Hindlimb muscle (tissue), 1 donor: ENCODE results near the gene DSCAM. TPM values are rescaled to one million over a fixed set of nuclear protein-coding genes. Genes with fewer than 3 reads are reported as not detected.
"Not testable (repeated sequence)": the region's sequence is repeated elsewhere in the genome, so short reads cannot be mapped to it uniquely, and the experiment has no call there.

Source experiments
- DNase-seq: peaks from one replicate; pipeline ENCODE4 v3.0.0-alpha.2; 2013
- polyA plus RNA-seq: library from polyadenylated mRNA; unstranded; fragments of 120-200 nt; gene quantifications from one replicate; pipeline ENCODE4 v1.2.1, GENCODE V29; 2013; ENCODE audit not compliant: insufficient read length

The DSCAM gene
- polyA plus RNA-seq, 1 donor: 2.0 TPM

GRCh38 chr21:40517646-40518045, 329.3 kb downstream of the DSCAM start:
- DNase-seq: no peak

- DNase-seq: peak; percentile 30
Measured at GRCh38 chr21:40516335-40516734, 330.6 kb downstream of the DSCAM start.

DNA sequence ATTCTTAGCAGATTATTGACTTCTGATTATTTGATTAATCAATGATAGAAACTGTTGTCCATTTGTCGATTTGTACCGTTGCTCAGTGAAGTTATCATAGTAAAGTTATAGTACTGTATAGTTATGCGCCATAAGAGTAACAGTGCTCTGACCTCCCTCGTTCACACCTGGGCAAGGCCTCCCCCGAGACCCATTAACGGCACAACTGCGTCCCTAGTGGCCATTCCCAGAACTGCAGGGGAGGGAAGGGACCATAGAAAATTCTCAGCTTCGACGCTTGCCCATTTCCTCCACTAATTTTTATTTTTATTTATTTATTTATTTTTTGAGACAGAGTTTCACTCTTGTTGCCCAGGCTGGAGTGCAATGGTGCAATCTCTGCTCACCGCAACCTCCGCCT, 334.4 kb downstream of the DSCAM start:
- DNase-seq: no peak

- DNase-seq: no peak
Measured at GRCh38 chr21:40507978-40508377, 339.0 kb downstream of the DSCAM start.

- DNase-seq: no peak
Measured at GRCh38 chr21:40505681-40506080, 341.3 kb downstream of the DSCAM start.

GRCh38 chr21:40505244-40505643, 341.7 kb downstream of the DSCAM start:
- no peak for DNase-seq

DNA sequence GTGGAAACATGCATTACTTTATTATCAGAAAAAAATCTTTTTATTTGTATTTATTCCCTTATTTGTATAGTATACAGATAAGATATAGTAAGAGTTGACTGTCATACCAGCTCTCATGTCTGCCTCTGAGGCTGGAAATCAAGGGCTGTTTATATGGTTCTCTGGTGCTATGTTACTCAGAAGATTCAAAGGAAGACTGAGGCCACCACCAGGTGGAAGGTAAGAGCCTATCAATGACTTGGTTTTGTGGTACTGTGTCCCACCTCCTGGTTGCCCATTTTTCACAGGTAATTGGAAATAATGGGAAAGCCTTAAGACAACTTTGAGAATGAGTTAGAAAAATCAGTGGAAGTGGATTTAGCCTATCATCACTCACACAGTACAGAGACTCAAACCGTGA, 342.1 kb downstream of the DSCAM start:
- DNase-seq: no peak

GRCh38 chr21:40496116-40496515, 350.8 kb downstream of the DSCAM start:
- no peak for DNase-seq

GRCh38 chr21:40490408-40490807, 356.6 kb downstream of the DSCAM start:
- DNase-seq: no peak

- DNase-seq: no peak
Measured at GRCh38 chr21:40489001-40489400, 358.0 kb downstream of the DSCAM start.

DNA sequence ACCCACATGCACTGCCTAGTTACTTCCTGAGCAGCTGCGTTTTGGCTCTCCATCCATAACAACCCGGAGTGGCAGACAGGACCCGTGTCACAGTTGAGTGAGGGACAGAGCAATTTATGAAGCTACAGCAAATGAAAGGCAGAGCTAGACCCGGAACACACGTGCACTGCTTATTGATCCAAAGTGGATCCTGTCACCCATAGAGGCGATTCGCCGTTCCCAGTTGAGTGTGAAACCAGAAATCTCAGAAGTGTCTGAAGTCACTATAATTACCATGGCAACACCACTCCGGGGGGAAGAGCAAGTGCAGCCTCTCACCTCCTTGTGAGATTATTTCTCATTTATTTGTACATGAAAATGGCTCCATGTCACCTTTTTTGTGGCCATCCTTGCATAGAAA, 365.2 kb downstream of the DSCAM start:
- DNase-seq: no peak

- DNase-seq: no peak
Measured at GRCh38 chr21:40474513-40474912, 372.4 kb downstream of the DSCAM start.

DNA sequence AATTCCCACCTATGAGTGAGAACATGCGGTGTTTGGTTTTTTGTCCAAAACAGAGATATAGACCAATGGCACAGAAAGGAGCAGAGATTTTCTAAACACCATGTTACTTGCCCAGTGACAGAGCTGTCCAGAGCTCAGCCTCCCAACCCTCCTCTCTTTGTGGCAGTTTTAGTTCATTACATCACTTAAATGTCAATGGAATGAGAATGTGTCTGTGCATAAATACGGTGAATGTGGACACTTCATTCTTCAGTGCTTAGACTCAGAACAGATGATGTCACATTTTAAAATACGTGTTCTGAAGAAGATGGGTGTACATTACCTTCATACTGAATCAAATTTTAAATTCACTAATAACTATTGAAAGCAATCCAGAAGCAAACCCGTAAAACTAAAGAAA, 374.9 kb downstream of the DSCAM start:
- DNase-seq: no peak

DNA sequence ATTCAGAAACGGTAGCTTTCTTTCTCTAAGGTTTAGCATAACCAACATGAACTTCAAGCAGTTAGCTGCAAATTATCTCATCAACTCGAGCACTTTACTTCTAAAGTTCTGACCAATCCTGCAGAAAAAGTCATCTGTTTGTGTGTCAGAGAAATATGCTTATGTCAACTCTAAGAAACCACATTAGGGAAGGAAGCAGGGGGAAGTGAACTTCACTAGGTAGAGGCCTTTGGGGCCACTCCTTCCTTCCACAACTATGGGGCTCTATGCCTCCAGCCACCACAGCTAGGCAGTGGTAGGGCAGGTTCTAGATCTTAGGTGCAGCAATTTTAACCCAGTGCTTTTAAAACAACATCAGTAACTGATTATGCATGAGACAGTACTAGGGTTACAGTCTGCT, 375.9 kb downstream of the DSCAM start:
- DNase-seq: no peak

DNA sequence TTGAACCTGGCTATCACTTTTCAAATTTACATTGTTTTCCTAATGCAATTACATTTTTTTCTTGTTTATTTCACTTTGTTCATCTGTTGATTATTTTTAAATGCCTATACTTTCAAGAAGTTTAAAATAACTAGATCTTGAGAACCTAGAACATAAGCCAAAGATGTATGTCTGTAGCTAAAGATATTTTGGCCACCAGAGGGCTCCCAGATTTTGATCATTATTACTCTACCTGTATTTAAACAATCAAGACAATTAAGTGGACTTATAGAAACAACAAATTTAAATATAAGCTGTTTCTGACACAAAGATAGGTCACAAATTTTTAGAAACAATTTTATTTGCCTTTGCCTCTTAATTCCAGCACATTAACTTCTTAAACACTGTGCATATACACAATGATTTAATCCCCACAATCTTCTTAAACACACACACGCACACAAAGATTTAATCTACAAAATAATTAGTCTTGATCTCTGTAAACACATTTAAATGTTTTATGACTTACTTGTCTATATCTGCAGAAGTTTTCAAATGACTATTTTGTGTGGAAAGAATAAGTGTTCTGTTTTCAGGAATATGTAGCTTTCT, 380.0 kb downstream of the DSCAM start:
- DNase-seq: peak; percentile 34

DNA sequence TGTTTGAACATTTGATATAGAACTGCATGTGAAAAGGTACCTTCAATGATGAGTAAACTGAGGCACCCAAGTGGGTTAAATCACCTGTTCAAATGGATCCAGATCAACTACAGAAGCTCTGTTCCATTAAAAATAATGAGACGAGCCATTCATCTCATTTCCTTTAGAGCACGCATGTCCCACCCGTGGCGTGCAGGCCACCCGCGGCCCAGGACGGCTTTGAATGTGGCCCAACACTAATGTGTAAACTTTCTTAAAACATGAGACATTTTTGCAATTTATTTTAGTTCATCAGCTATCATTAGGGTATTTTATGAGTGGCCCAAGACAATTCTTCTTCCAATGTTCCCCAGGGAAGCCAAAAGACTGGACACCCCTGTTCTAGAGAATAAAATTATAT, 381.6 kb downstream of the DSCAM start:
- no peak for DNase-seq

GRCh38 chr21:40463176-40463575, 383.8 kb downstream of the DSCAM start:
- DNase-seq: no peak

DNA sequence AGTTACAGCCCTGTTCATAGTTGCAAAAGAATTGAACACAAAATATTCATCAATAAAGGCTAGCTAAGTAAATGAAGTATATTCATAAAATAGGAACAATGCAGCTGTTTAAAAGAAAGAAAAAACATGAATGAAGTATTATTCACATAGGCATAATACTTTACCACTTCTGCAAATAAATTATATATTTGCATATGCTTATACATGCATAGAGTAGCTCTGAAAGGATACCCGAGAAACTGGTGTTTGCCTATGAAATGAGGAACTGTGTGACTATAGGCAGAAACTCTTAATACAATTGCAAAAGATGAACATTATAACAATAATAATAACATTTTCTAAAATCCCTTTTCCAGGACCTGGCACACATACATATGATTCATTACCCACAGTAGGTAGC, 385.9 kb downstream of the DSCAM start:
- no peak for DNase-seq

DNA sequence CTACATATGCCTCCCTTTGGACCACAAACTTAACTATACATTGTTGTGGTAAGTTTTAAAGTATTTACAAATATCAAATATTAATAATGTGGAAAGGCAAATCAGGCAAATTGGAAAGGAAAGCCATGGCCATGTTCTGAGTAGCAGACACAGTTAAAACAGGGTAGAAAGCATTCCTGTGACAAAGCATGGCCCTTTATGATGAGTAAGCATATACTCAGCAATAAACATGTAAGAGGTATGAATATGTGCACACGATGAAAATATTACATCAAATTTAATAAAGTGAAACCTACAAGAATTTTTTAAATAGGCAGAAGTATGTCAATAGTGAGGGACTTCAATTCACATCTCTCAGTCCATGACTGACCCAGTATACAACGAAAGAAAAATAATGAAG, 389.2 kb downstream of the DSCAM start:
- DNase-seq: no peak

DNA sequence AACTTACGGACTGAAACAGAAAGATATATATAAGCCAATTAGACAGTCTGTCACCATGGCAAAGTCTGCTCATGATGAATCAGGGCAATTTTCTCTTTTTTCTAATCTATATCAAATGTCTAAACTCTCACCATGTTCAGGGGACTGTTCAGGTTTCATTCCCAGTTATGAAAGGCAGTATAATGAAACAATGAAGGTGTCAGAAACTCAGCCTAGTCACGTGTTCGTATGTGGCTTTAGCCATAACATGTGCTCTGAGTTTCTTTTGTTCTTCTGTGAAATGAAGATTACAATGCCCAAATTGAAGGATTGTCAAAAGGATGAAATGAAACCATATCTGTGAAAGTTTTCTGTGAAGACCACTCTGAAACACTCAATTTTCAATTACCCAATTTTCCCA, 392.9 kb downstream of the DSCAM start:
- no peak for DNase-seq

GRCh38 chr21:40453183-40453582, 393.8 kb downstream of the DSCAM start:
- no peak for DNase-seq

DNA sequence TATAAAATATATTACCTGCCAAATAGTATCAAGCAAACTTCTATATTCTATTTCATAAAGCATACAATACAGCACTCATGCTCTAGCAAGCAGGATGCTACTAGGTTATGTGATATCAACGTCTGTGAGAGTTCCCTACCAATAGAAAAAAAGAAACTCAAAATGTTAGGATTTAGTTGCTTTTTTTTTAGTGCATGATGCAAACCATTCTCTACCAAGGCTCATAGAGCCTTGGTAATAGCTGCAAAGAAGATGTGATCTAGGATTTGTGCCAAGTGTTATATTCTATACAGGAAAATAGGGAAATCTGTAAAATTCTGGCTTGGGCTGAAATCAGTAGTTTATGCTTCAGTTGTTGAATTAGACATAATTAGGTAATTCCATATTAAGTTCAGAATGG, 394.4 kb downstream of the DSCAM start:
- no peak for DNase-seq

DNA sequence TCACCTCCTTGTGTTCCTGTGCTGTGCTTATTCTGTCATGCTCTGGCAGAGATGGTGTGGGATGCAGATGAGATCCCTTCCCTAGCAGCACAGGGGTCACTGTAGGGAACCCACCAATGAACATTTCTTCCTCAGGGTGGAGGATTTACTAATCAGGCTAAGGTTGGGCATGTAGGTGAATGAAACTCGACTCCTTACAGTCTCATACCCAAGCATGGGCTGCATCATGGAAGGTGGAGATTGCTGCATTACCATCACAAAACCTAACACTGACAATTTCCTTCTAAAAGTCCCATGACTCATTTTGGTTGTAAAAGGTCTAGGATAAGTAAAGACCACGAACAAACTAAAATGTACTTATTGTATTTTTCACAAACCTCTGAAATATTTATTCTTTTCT, 399.9 kb downstream of the DSCAM start:
- no peak for DNase-seq

DNA sequence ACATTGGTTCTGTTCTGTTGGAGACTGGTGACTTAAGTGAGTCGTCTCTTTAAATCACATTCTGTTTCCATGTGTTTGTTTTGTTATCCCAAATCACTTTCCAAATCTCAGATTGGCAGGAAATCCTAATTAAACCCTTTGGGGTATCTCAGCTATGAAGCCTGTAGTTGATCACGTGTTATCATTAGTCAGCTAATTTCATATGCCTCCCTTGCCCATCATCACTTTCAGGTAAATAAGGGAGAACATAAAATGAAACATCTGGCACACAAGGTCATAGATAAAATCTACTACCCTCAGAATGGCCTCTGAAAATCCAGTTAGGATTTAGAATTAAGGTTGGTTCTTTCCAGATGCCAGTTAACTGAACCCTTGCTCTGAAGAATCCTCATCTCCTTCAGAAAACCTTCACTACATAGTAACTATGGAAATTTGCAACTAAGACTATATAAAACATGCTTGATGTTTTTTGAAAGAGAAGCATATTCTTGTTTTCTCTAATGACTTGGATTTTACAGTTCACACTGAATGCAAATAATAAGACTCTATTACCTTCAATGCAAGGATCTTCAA, 401.5 kb downstream of the DSCAM start:
- no peak for DNase-seq

GRCh38 chr21:40439581-40439980, 407.4 kb downstream of the DSCAM start:
- not testable (repeated sequence) for DNase-seq
